ENCODE data around the gene PANK1.
A peak's percentile ranks its signal among the peaks of the same experiment; 100 is the strongest.

PANK1 gene

GRCh38 chr10:89665302-89665701, 20.3 kb upstream of the PANK1 start:
- no peak for TF ChIP-seq CTCF (IDR thresholded peaks at IDR 0.05; ENCODE audit: low read depth, low read length, missing control alignments)
- H3K4me3 ChIP-seq (replicated peaks; ENCODE audit: low read depth, low read length), result no peak overlapping the region
- DNase-seq (ENCODE audit: extremely low read depth, low read depth), result no peak

DNA sequence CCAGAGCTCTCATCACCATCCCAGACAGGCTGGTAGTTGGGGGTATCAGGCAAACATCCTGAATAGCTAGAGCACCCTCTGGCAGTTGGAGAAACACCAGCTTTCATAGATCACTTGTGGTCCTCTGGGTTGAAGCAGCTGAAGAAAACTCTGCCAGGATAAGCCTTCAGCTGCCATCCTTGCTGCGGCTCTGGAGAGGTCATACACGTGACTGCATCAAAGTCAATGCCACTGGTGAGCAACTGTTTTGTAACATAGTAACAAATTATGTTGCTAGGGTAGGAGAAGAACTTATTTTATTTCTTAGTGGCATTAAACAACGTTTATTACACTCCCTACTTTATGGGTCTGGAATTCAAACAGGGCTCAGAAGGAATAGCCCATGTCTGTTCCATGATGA, 19.2 kb upstream of the PANK1 start:
- TF ChIP-seq CTCF (IDR thresholded peaks at IDR 0.05; ENCODE audit: low read depth, low read length, missing control alignments), result no peak
- no peak overlapping the region for H3K4me3 ChIP-seq (replicated peaks; ENCODE audit: low read depth, low read length)

DNA sequence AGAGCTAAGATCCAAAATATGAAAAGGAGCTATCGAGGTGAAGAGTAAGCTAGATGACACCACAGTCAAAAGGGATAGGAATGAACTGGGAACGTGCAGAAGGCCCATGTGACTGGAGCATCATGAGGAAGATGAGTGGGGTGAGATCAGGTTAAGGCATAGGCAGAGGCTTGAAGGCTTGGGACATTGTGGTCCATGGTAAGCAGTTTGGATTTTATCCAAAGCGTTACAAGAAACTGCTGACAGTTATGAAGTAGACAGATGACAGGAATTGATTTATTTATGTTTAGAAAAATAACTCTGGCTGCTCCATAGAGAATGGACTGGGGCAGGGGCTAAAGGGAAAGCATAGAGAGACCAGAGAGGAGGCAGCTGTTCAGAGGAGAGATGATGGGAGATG, 18.1 kb upstream of the PANK1 start:
- no peak for DNase-seq (ENCODE audit: extremely low read depth, low read depth)
- H3K4me3 ChIP-seq (replicated peaks; ENCODE audit: low read depth, low read length), result no peak overlapping the region
- TF ChIP-seq CTCF (IDR thresholded peaks at IDR 0.05; ENCODE audit: low read depth, low read length, missing control alignments), result no peak

More for the DNA sequence above, 19.2 kb upstream of the PANK1 start:
- DNase-seq (ENCODE audit: extremely low read depth, low read depth), result no peak

DNA sequence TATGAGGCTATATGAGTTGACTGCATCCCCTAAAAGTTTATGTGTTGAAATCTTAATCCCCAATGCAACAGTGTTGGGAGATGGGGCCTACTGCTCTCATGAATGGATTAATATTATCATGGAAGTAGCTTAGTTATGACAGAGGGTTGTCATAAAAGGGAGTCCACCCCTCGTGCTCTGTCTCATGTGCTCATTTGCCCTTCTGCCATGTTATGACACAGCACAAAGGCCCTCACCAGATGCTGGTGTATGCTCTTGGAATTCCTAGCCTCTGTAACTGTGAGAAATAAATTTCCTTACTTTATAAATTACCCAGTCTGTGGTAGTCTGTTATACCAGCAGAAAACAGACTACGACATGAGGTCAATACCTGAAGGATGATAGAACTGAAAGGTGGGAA, 17.6 kb upstream of the PANK1 start:
- TF ChIP-seq CTCF (IDR thresholded peaks at IDR 0.05; ENCODE audit: low read depth, low read length, missing control alignments), result no peak

GRCh38 chr10:89659143-89660131, 14.4 kb upstream of the PANK1 start:
- no peak overlapping the region for H3K4me3 ChIP-seq (replicated peaks; ENCODE audit: low read depth, low read length)
- peak; percentile 36 for DNase-seq (ENCODE audit: extremely low read depth, low read depth)
- TF ChIP-seq CTCF (IDR thresholded peaks at IDR 0.05; ENCODE audit: low read depth, low read length, missing control alignments), result no peak

More for the DNA sequence above, 17.6 kb upstream of the PANK1 start:
- DNase-seq (ENCODE audit: extremely low read depth, low read depth), result no peak
- no peak overlapping the region for H3K4me3 ChIP-seq (replicated peaks; ENCODE audit: low read depth, low read length)

- no peak for DNase-seq (ENCODE audit: extremely low read depth, low read depth)
- TF ChIP-seq CTCF (IDR thresholded peaks at IDR 0.05; ENCODE audit: low read depth, low read length, missing control alignments), result no peak
- H3K4me3 ChIP-seq (replicated peaks; ENCODE audit: low read depth, low read length), result no peak overlapping the region
Observed at GRCh38 chr10:89657302-89657701, 12.3 kb upstream of the PANK1 start.
